Activated naive CD8-positive, alpha-beta T cell treated with anti-CD3 and anti-CD28 coated beads, Interleukin-2, amount 10 ng/mL, durations not matched to agents 7 days and 5 days (primary cell): ENCODE data around the gene TTLL5. TPM values are rescaled to one million over a fixed set of nuclear protein-coding genes. Genes with fewer than 3 reads are reported as not detected.

Experiments
- ATAC-seq: fragments of 150-1000 bp; cut with Tn5 transposase; one replicate; pipeline ENCODE4 v1.10.0; 2021; ENCODE audit warnings: low read depth, moderate library complexity
- POLR2A ChIA-PET: fragments of 350-600 bp; sonication (Branson Sonifier 250); formaldehyde crosslinking; loops from one replicate; lab custom pipeline; 2021; ENCODE audit warnings: antibody characterized with exemption; lab: Charles Lee
- DNase-seq: peaks from one replicate; pipeline ENCODE4 v3.0.0; 2021
- H3K27ac Mint-ChIP-seq: one replicate; pipeline ENCODE4 v1.8.0; 2022; ENCODE audit warnings: mild to moderate bottlenecking, mixed read lengths
- H3K27me3 Mint-ChIP-seq: one replicate; pipeline ENCODE4 v1.8.0; 2022; ENCODE audit warnings: mild to moderate bottlenecking, moderate library complexity, mixed read lengths
- H3K36me3 Mint-ChIP-seq: one replicate; pipeline ENCODE4 v1.8.0; 2021; ENCODE audit warnings: mild to moderate bottlenecking, mixed read lengths
- H3K4me1 Mint-ChIP-seq: one replicate; pipeline ENCODE4 v1.8.0; 2021; ENCODE audit warnings: mixed read lengths
- H3K4me3 Mint-ChIP-seq: one replicate; pipeline ENCODE4 v1.8.0; 2022; ENCODE audit warnings: mild to moderate bottlenecking, moderate library complexity, mixed read lengths
- H3K9me3 Mint-ChIP-seq: one replicate; pipeline ENCODE4 v1.8.0; 2021; ENCODE audit warnings: mixed read lengths
- total RNA-seq, 2 experiments: library from RNA; stranded (reverse); gene quantifications; one replicate each; pipeline ENCODE4 v1.2.3, GENCODE V29; 2021

TTLL5 gene
- total RNA-seq, 2 experiments from 2014 or later: 31.8 to 32.7 TPM

DNA sequence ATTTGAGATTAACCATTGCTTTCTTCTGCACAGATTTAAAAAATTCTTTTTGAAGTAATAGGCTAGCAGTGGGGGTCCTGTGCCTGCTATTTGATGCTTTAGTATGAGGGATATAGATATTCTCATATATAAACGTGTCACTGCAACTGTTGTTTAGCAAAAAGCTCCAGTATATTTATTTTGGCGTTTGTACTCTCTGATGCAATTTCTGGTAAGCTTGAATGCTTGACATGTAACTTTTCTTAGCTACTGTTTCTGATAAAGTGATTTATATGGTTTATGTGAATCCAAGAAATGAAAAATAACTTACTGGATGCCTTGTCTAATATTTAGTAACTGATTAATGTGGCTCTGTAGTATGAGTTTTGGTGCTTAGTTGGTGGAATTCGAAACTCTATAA lies 77.1 kb downstream of the TTLL5 start:
- H3K9me3 Mint-ChIP-seq: no peaks in the 10 kb centered on the region
- peaks cover 18% of the 10 kb centered on the region for H3K36me3 Mint-ChIP-seq
- no peak overlapping the region for H3K4me3 Mint-ChIP-seq
- POLR2A ChIA-PET: no interaction called here
- no peaks in the 10 kb centered on the region for H3K27me3 Mint-ChIP-seq
- no peak for DNase-seq
- no peaks in the 10 kb centered on the region for H3K4me1 Mint-ChIP-seq
- no peak overlapping the region for H3K27ac Mint-ChIP-seq
- no peak for ATAC-seq

DNA sequence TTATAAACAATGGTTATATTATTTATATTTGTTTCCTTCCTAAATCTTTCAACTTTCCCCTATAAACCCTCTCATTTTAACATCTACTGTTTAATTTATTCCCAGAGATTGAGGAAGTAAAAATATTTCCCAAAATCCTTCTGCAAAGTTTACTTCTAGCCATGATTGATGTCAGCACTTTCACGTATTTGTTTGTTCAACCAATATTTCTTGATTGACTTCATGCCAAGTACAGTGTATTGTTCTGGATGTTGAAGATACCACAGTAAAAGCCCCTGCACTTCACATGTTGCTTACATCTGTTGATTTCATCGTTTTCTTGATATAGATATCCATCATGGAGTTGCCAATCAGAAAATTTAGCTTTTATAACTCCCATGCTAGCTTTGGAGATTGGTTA lies 81.8 kb downstream of the TTLL5 start:
- no peak overlapping the region for H3K4me3 Mint-ChIP-seq
- peaks cover 2% of the 10 kb centered on the region for H3K9me3 Mint-ChIP-seq
- ATAC-seq: no peak
- H3K4me1 Mint-ChIP-seq: no peaks in the 10 kb centered on the region
- no peaks in the 10 kb centered on the region for H3K27me3 Mint-ChIP-seq
- no peak for DNase-seq
- no peak overlapping the region for H3K27ac Mint-ChIP-seq
- peaks cover 42% of the 10 kb centered on the region for H3K36me3 Mint-ChIP-seq
- POLR2A ChIA-PET: no interaction called here

DNA sequence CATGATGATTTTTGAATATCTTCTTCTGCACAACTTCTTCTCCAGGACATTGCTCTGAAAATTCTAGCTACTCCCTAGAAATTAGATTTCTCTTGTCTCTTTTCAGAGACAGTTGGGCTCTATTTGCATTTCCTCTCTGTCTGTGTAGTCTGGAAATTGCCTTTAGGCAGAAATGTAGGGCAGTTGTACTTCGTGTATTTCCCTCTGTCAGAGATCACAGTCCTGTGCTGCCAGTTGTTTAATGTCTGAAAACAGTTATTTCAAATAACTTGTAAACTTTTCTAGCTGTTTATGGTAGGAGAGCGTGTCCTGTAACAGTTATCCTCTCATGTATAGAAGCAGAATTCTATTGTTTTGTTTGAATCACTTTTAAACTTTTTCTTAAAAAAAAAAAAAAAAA lies 86.9 kb downstream of the TTLL5 start:
- H3K4me1 Mint-ChIP-seq: no peaks in the 10 kb centered on the region
- POLR2A ChIA-PET: interaction anchor here (0.7 kb wide), 2 partner anchors 38 kb away, joined by 3 to 4 read pairs; no protein-coding TSS in a partner anchor
- H3K27ac Mint-ChIP-seq: no peak overlapping the region
- H3K4me3 Mint-ChIP-seq: no peak overlapping the region
- DNase-seq (no peak), ATAC-seq (no peak)
- no peaks in the 10 kb centered on the region for H3K27me3 Mint-ChIP-seq
- H3K9me3 Mint-ChIP-seq: peaks cover 3% of the 10 kb centered on the region
- H3K36me3 Mint-ChIP-seq: peaks cover 52% of the 10 kb centered on the region

DNA sequence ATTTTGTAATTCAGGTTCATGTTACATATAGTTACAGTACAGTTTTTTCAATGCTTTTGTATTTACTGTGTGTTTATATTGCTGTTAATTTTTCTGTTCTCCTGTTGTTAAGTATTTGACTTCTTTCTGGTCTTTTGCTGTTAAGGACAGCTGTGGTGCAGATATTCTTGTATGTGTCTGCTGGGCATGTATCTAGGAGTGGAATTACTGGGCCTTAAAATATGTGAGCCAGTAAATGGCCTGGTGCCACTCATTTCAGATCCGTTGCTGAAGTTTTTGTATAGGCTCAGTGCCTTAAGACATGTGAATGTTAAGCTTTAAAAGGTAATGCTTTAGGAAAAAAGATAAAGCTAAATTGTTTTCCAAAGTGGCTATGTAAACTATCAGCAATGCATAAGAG lies 87.3 kb downstream of the TTLL5 start:
- POLR2A ChIA-PET: interaction anchor here (0.7 kb wide), 2 partner anchors 38 to 39 kb away, joined by 3 to 4 read pairs; no protein-coding TSS in a partner anchor
- no peak for ATAC-seq
- DNase-seq: no peak
- Mint-ChIP-seq H3K9me3 (peaks cover 3% of the 10 kb centered on the region), H3K27me3 (no peaks in the 10 kb centered on the region), H3K36me3 (peaks cover 54% of the 10 kb centered on the region), H3K27ac (no peak overlapping the region), H3K4me1 (no peaks in the 10 kb centered on the region), H3K4me3 (no peak overlapping the region)

DNA sequence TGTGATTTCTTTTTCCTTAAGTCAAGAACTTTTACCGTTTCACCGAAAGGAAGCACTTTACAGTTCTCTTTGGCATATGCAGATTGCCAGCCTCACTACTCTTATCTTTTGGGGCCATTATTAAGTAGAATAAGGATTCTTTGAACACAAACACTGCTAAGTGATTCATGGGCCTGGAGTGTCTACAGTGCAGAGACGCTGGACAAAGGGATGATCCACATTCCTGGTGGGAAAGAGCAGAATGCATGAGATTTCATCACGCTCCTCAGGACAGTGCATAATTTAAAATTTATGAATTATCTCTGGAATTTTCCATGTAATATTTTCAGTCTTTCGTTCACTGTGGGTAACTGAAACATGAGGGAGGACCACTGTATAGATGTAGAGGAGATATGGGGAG lies 90.2 kb downstream of the TTLL5 start:
- POLR2A ChIA-PET: no interaction called here
- H3K4me1 Mint-ChIP-seq: no peaks in the 10 kb centered on the region
- no peak overlapping the region for H3K4me3 Mint-ChIP-seq
- H3K27ac Mint-ChIP-seq: no peak overlapping the region
- DNase-seq: no peak
- H3K9me3 Mint-ChIP-seq: peaks cover 3% of the 10 kb centered on the region
- H3K36me3 Mint-ChIP-seq: peaks cover 42% of the 10 kb centered on the region
- ATAC-seq: no peak
- H3K27me3 Mint-ChIP-seq: no peaks in the 10 kb centered on the region

DNA sequence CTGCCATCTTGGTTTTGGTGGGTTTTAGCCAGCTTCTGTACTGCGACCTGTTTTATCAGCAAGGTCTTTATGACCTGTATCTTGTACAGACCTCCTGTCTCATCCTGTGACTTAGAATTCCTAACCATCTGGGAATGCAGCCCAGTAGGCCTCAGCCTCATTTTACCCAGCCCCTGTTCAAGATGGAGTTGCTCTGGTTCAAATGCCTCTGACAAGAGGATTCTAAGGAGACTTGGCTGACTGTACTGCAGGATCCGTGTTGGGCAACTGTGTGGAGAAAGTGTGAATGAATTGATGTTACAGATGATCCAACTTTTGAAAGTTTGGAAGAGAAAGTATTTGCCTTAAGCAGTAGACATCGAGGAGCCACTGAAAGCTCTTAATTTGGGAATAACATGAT lies 91.0 kb downstream of the TTLL5 start:
- POLR2A ChIA-PET: no interaction called here
- no peak overlapping the region for H3K27ac Mint-ChIP-seq
- peaks cover 2% of the 10 kb centered on the region for H3K9me3 Mint-ChIP-seq
- ATAC-seq (no peak), DNase-seq (no peak)
- no peaks in the 10 kb centered on the region for H3K27me3 Mint-ChIP-seq
- no peak overlapping the region for H3K4me3 Mint-ChIP-seq
- no peaks in the 10 kb centered on the region for H3K4me1 Mint-ChIP-seq
- peaks cover 35% of the 10 kb centered on the region for H3K36me3 Mint-ChIP-seq

DNA sequence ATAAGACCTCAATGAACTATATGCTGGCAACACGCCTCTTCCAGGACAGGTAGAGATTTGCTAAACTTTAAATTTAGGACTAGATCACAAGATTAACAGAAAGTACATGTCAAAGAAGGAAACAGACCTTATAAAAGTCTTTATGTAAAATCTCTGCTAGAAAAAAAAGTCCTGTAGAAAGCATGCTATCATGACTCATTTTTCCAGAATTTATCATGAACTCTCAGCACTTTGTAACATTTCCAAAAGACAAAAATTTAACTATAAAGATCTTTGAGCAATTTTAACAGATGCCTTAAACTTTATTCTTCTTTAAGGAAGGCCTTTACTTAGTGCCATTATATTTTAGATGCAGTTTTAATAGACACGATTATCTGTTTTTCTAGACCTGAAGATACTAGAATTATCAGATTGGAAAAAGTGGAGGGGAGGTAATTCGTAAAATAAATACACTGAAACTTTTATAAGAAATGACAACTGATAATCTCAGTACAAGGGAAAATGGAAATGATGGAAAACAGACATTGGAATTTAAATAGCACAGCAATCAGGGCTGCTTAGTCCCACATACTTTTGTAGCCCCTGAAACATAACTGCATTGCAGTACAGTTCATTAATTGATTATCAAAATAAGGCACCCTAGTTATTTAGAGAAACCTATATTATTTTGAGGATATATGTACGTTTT lies 92.0 kb downstream of the TTLL5 start:
- Mint-ChIP-seq H3K36me3 (peaks cover 28% of the 10 kb centered on the region), H3K9me3 (no peaks in the 10 kb centered on the region), H3K4me3 (no peak overlapping the region), H3K27ac (no peak overlapping the region), H3K4me1 (no peaks in the 10 kb centered on the region), H3K27me3 (no peaks in the 10 kb centered on the region)
- DNase-seq (no peak), ATAC-seq (no peak)
- POLR2A ChIA-PET: no interaction called here

DNA sequence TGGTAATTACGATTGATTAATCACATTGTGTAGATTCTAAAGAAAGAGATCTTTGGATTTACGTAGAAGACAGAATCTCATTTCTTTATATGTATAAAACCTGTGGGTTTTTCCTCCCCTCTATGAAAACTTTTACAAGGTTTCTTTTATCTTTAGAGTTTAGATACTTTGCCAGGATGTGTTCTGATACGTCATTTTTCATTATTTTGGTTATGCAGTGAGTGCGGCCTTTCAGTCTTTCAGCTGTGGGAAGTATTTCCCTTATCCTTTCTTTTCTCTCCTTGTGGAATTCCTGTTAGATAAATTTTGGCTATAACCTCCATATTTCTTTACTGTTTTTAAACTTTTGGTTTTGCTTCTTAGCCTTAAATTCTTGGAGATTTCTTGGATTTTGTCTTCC lies 92.7 kb downstream of the TTLL5 start:
- H3K36me3 Mint-ChIP-seq: peaks cover 23% of the 10 kb centered on the region
- no peak overlapping the region for H3K27ac Mint-ChIP-seq
- H3K27me3 Mint-ChIP-seq: no peaks in the 10 kb centered on the region

DNA sequence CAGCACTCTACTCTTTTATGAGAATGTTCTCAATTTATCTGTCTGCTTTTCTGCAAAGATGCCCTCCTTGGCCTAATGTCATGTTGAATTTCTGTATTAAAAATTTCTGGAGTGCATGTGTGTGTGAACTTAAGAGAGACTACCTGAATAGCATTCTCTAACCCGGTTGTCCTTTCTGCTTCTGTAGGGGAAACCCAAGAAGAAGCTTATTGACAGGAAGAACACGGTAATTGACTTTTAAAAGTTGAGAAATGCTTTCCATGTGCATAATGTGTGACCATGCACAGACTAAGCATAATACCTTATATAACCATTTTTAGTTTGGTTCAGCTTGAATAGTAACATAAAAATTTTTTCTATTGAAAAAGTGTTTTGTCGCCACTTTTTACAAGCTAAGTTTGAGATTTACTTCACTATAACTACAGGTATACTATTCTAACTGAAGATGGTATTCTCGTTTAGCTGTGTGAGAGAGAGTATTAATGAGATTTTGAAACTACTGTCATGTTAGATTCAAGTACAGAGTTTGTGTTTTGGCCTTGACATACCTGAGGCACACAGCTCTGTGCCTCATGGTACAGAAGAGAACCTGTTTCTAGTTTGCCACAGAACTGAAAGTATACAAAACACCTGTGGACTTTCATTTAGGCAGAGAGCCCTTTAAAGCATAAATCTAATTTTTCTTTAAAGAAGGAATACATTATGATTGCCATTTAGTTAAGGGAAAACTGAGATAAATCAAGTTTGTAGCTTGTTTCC lies 96.8 kb downstream of the TTLL5 start:
- POLR2A ChIA-PET: no interaction called here
- peaks cover 15% of the 10 kb centered on the region for H3K36me3 Mint-ChIP-seq
- H3K4me3 Mint-ChIP-seq: no peak overlapping the region

More for the DNA sequence above, 92.7 kb downstream of the TTLL5 start:
- DNase-seq (no peak), ATAC-seq (no peak)
- Mint-ChIP-seq H3K4me1 (no peaks in the 10 kb centered on the region), H3K9me3 (no peaks in the 10 kb centered on the region), H3K4me3 (no peak overlapping the region)
- POLR2A ChIA-PET: no interaction called here

DNA sequence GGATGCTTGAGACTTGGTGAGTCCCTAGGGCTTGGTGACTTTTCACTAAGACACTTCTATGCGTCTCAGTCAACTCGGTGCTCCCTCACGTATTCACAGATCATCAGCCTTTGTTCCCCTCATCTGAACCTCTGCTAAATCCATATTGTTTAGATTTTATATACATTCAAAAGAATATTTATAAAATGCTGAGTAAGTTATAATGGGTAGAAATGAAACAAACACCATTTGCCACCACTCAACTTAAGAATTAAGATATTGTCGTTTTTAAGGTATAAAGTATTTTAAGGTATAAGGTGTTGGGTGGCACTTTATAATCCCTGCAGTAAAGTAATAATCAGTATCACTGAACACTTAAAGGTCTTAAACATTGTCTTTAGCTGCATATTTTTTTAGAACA lies 103.0 kb downstream of the TTLL5 start:
- no peak for DNase-seq
- Mint-ChIP-seq H3K4me1 (no peaks in the 10 kb centered on the region), H3K27me3 (peaks cover 1% of the 10 kb centered on the region), H3K9me3 (no peaks in the 10 kb centered on the region), H3K4me3 (no peak overlapping the region), H3K27ac (no peak overlapping the region), H3K36me3 (peaks cover 6% of the 10 kb centered on the region)
- ATAC-seq: no peak
- POLR2A ChIA-PET: interaction anchor here (0.6 kb wide), 1 partner anchor 685 kb away, joined by 4 read pairs; no protein-coding TSS in a partner anchor

More for the DNA sequence above, 96.8 kb downstream of the TTLL5 start:
- Mint-ChIP-seq H3K27me3 (no peaks in the 10 kb centered on the region), H3K9me3 (no peaks in the 10 kb centered on the region), H3K4me1 (no peaks in the 10 kb centered on the region), H3K27ac (no peak overlapping the region)
- DNase-seq (no peak), ATAC-seq (no peak)

DNA sequence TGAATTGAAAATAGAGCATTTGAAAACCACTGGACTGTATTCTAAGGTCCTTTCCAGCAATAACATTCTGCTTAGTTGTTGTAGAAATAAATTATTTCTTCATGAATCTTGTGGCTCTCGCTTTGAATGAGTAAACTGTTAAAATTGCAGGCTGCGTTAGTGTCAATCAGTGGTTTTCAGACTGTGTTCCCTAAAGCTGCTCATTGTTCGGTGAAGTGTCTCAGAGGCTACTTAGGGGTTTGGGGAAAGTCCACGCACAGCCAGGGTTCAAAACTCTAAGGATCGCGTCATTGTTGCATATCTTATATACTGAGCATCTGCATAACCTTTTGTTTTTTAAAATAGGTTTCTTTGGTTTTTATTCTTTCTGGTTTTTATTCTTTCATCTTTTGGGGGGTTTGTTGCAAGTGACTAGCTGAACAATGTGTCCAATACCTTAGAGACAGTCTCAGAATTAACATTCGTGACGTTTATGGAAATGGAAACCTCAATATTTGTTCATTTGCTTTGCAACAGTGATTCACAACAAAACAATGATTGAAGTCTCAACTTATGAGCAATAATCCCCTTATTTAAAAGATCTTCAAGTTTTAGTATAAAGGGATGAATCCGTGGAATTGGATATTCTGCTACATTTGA lies 108.1 kb downstream of the TTLL5 start:
- POLR2A ChIA-PET: no interaction called here

DNA sequence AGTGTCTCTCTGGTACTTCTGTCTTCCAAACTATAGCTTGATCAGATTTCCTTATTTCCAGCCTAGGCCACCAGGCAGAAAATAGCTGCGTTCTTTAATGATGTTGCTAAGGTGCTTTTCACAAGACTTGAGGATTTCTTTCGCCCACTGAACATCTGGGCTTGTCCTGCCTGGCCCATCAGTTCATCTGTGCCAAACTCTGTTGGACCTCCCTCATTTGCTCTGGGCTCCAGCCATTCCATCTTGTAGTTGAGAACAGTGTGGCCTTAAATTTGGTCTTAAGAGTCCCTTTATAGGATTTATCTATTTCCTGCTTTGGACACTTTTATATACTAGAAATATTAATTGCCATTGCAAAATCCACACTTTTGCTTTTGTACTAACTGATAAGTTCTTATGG lies 109.6 kb downstream of the TTLL5 start:
- DNase-seq (no peak), ATAC-seq (no peak)
- no peak overlapping the region for H3K4me3 Mint-ChIP-seq
- peaks cover 11% of the 10 kb centered on the region for H3K36me3 Mint-ChIP-seq
- POLR2A ChIA-PET: no interaction called here
- no peak overlapping the region for H3K27ac Mint-ChIP-seq
- H3K27me3 Mint-ChIP-seq: no peaks in the 10 kb centered on the region
- no peaks in the 10 kb centered on the region for H3K4me1 Mint-ChIP-seq
- no peaks in the 10 kb centered on the region for H3K9me3 Mint-ChIP-seq

More for the DNA sequence above, 108.1 kb downstream of the TTLL5 start:
- Mint-ChIP-seq H3K27ac (no peak overlapping the region), H3K36me3 (peaks cover 6% of the 10 kb centered on the region), H3K4me1 (no peaks in the 10 kb centered on the region), H3K4me3 (no peak overlapping the region), H3K27me3 (no peaks in the 10 kb centered on the region), H3K9me3 (no peaks in the 10 kb centered on the region)
- no peak for DNase-seq
- ATAC-seq: no peak

DNA sequence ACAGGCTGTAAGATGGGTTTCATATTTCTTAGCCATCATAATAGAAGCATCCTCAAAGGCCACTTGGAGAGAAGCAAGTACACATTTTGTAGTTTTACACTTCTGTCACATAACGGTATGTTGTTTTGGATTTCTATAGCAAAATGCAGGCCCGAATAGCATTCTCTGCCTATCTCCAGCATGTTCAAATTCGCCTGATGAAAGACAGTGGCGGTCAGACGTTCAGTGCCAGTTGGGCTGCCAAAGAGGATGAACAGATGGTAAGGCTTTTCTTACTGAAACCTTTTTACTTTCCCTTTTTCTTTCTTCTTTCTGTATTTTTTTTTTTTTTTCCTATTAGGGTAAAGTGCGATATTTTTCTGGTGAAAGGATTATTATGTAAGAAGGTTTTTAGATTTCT lies 110.5 kb downstream of the TTLL5 start:
- H3K27me3 Mint-ChIP-seq: no peaks in the 10 kb centered on the region
- no peaks in the 10 kb centered on the region for H3K9me3 Mint-ChIP-seq
- H3K4me1 Mint-ChIP-seq: no peaks in the 10 kb centered on the region
- H3K4me3 Mint-ChIP-seq: no peak overlapping the region
- POLR2A ChIA-PET: no interaction called here
- no peak for ATAC-seq
- no peak for DNase-seq
- H3K36me3 Mint-ChIP-seq: peaks cover 18% of the 10 kb centered on the region
- H3K27ac Mint-ChIP-seq: no peak overlapping the region
